Nephron (organoid): ENCODE data around the gene OIP5.
"Not testable (repeated sequence)": the region's sequence is repeated elsewhere in the genome, so short reads cannot be mapped to it uniquely, and the experiment has no call there.

Experiments used
- H3K27ac Mint-ChIP-seq, 3 experiments: 2 replicates each; pipeline ENCODE4 v1.8.0; 2020; ENCODE audit warnings: mixed read lengths in 3 of 3, mild to moderate bottlenecking in 2 of 3, moderate library complexity in 1 of 3
- H3K27me3 Mint-ChIP-seq: 2 replicates; pipeline ENCODE4 v1.8.0; 2021; ENCODE audit warnings: low read depth, mild to moderate bottlenecking, moderate library complexity, mixed read lengths
- H3K36me3 Mint-ChIP-seq: 2 replicates; pipeline ENCODE4 v1.8.0; 2020; ENCODE audit warnings: low read depth, mixed read lengths
- H3K4me1 Mint-ChIP-seq: 2 replicates; pipeline ENCODE4 v1.8.0; 2020; ENCODE audit warnings: mixed read lengths
- H3K4me3 Mint-ChIP-seq, 3 experiments: 2 replicates each; pipeline ENCODE4 v1.8.0; 2020; ENCODE audit warnings: mild to moderate bottlenecking in 3 of 3, mixed read lengths in 3 of 3, moderate library complexity in 2 of 3
- H3K9me3 Mint-ChIP-seq: 2 replicates; pipeline ENCODE4 v1.8.0; 2020; ENCODE audit warnings: mixed read lengths
- CTCF ChIP-seq, 3 experiments: fragments of 200-600 bp; sonication (generic); IDR thresholded peaks; one replicate each; pipeline ENCODE4 v1.5.0; 2021; ENCODE audit warnings: antibody characterized with exemption in 3 of 3; ENCODE audit not compliant: unreplicated experiment in 3 of 3

OIP5 gene

GRCh38 chr15:41309226-41309905 lies 23.0 kb downstream of the OIP5 start:
- peaks cover 4% of the 10 kb centered on the region for H3K4me1 Mint-ChIP-seq
- no peak overlapping the region for H3K4me3 Mint-ChIP-seq
- no peaks in the 10 kb centered on the region for H3K27me3 Mint-ChIP-seq
- TF ChIP-seq CTCF (IDR thresholded peaks at IDR 0.05; ENCODE audit: unreplicated experiment in 3 of 3), result no peak
- H3K36me3 Mint-ChIP-seq, result peaks cover 12% of the 10 kb centered on the region
- no peaks in the 10 kb centered on the region for H3K9me3 Mint-ChIP-seq
- H3K27ac Mint-ChIP-seq, result no peak overlapping the region

- Mint-ChIP-seq H3K27ac (no peak overlapping the region), H3K36me3 (no peaks in the 10 kb centered on the region), H3K4me1 (peaks cover 4% of the 10 kb centered on the region), H3K4me3 (no peak overlapping the region), H3K27me3 (no peaks in the 10 kb centered on the region), H3K9me3 (no peaks in the 10 kb centered on the region)
- TF ChIP-seq CTCF (IDR thresholded peaks at IDR 0.05; ENCODE audit: unreplicated experiment in 3 of 3), result no peak
Observed at GRCh38 chr15:41307679-41308078, 24.7 kb downstream of the OIP5 start.

GRCh38 chr15:41304149-41304770 lies 28.1 kb downstream of the OIP5 start:
- no peak overlapping the region for H3K27ac Mint-ChIP-seq
- no peak for TF ChIP-seq CTCF (IDR thresholded peaks at IDR 0.05; ENCODE audit: unreplicated experiment in 3 of 3)
- no peaks in the 10 kb centered on the region for H3K9me3 Mint-ChIP-seq
- no peaks in the 10 kb centered on the region for H3K4me1 Mint-ChIP-seq
- peaks cover 21% of the 10 kb centered on the region for H3K36me3 Mint-ChIP-seq
- no peak overlapping the region for H3K4me3 Mint-ChIP-seq
- no peaks in the 10 kb centered on the region for H3K27me3 Mint-ChIP-seq

GRCh38 chr15:41301587-41301986 lies 30.8 kb downstream of the OIP5 start:
- no peaks in the 10 kb centered on the region for H3K4me1 Mint-ChIP-seq
- TF ChIP-seq CTCF (IDR thresholded peaks at IDR 0.05; ENCODE audit: unreplicated experiment in 3 of 3), result no peak
- H3K36me3 Mint-ChIP-seq, result peaks cover 30% of the 10 kb centered on the region
- no peaks in the 10 kb centered on the region for H3K27me3 Mint-ChIP-seq
- no peak overlapping the region for H3K27ac Mint-ChIP-seq
- no peak overlapping the region for H3K4me3 Mint-ChIP-seq
- H3K9me3 Mint-ChIP-seq, result no peaks in the 10 kb centered on the region

- not testable (repeated sequence) for H3K27ac Mint-ChIP-seq, H3K9me3 Mint-ChIP-seq, H3K27me3 Mint-ChIP-seq, H3K4me3 Mint-ChIP-seq, H3K4me1 Mint-ChIP-seq
- peaks cover 31% of the 10 kb centered on the region for H3K36me3 Mint-ChIP-seq
Observed at GRCh38 chr15:41301139-41301538, 31.3 kb downstream of the OIP5 start.

GRCh38 chr15:41292521-41292920 lies 39.9 kb downstream of the OIP5 start:
- H3K27ac Mint-ChIP-seq, result no peak overlapping the region
- TF ChIP-seq CTCF (IDR thresholded peaks at IDR 0.05; ENCODE audit: unreplicated experiment in 3 of 3), result no peak
- H3K36me3 Mint-ChIP-seq, result peaks cover 39% of the 10 kb centered on the region
- no peaks in the 10 kb centered on the region for H3K4me1 Mint-ChIP-seq
- H3K9me3 Mint-ChIP-seq, result no peaks in the 10 kb centered on the region
- H3K27me3 Mint-ChIP-seq, result no peaks in the 10 kb centered on the region
- no peak overlapping the region for H3K4me3 Mint-ChIP-seq
